DND-41 (cell line): Measurements from ENCODE around the gene LAMA2.

ENCODE experiments used
- CTCF ChIP-seq: IDR thresholded peaks from 2 replicates; pipeline ENCODE4 v1.5.1; 2012; ENCODE audit warnings: borderline replicate concordance, low read length, moderate library complexity, mild to moderate bottlenecking; ENCODE audit not compliant: poor library complexity, severe bottlenecking; ENCODE audit errors: extremely low read depth
- EZH2 ChIP-seq: IDR thresholded peaks from 3 replicates; pipeline ENCODE4 v1.6.1; 2012; ENCODE audit warnings: borderline replicate concordance, low read depth, mild to moderate bottlenecking, moderate library complexity, low read length, inconsistent platforms; ENCODE audit not compliant: severe bottlenecking

DNA sequence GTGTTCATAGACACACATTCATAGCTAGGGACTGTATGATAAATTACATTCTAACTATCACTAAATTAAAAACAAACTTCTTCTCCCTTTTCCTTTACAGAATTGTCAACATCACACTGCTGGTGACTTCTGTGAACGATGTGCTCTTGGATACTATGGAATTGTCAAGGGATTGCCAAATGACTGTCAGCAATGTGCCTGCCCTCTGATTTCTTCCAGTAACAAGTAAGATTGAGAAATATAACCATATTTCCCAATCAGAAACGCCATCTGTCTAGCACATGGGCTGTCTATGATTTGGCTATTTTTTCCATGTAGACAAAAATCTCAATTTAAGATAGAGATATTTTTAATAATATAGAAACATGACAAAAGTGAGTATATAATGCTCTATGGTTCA is 459.3 kb downstream of the LAMA2 start:
- TF ChIP-seq CTCF (no peak), EZH2 (no peak)
